Activated T-cell treated with anti-CD3 and anti-CD28 coated beads, Interleukin-2, amount 50 U/mL, for 1 hour (primary cell): Measurements from ENCODE around the gene ELF2.
"Not testable (repeated sequence)": the region's sequence is repeated elsewhere in the genome, so short reads cannot be mapped to it uniquely, and the experiment has no call there.

Experiments used
- DNase-seq: peaks from one replicate; pipeline ENCODE4 v3.0.0-alpha.2; 2020

ELF2 gene

DNA sequence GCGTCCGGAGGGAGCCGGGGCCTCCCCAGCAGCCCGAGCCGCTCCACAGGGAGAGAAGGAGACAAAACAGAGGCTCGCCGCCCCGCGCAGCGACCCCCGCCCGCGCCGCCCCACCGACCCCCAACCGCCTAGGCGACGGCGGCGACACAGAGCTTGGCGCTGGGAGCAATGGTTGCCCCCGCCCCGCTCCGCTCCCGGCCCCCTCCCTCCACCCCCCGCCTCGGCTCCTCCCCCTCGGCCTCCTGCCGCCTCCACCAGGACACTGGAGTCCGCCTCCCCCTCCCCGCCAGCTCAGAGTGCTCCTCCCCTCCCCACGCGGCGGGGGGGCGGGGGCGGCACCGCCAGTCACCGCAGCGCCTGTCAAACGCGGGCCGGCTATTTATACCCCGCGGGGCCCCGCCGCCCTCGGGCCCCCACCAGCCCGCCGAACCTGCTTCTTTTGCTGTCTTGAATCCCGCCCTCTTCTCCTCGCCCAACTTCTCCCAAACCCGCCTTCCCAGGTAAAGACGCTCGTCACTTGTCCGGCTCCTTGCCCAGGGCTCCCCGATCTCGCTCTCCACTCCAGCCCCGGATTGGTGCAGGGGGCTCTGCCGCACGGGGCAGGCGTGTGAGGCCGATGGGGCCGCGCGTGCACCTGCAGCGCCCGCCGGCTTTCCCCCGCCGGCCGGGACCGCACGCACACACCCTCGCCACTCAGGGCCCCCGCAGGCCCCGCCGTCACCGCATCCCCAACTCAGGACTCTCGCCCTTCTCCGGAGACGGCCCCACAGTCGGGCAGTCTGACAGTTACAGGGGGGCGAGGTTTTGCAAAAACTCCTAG lies at the start of gene ELF2:
ELF2 (minus strand) TSS at position 170 of the 820 bp plus-strand sequence. CDS start 39,517 bp downstream, outside the sequence.
- peak; percentile 87 for DNase-seq

DNA sequence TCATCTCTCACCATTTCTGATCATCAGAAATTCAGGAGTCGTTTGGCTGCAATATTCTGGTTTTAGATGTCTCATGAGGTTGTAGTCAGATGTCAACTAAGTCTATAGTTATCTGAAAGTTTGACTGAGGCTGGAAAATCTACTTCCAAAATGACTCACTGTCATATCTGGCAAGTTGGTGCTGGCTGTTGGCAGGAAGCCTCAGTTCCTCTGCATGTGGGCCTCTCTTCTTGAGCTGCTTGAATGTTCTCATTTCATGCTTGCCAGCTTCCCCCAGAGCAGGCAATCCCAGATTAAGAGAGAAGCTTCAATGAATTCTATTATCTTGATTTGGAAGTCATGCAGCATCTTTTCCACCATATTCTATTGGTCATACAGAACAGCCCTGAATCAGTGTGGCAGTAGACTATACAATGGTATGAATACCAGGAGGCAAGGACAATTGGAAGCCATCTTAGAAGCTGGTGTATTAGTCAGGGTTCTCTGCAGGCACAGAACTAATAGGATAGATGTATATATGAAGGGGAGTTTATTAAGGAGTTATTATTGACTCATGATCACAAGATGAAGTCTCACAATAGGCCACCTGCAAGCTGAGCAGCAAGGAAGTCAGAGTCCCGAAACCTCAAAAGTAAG lies 46.8 kb upstream of the ELF2 start:
- DNase-seq: no peak

DNA sequence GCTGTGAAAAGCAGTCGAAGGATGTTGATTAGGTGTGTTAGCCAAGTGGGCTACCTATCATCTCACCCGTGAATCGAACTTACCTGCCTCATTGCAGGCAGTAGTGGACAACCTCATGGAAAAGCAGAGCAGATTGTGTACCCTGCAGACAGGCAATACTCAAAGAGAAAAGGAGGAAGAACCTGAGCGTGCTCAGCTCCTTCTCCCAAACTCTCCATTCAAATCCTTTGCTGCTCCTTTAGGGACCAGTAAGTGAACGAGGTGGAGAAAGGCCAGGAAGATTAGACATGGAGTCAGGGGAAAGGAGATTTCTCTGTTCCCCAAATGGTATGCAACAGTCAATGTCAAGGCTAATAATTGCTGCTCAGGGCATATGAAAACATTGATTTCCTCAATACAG lies 45.2 kb upstream of the ELF2 start:
- no peak for DNase-seq

DNA sequence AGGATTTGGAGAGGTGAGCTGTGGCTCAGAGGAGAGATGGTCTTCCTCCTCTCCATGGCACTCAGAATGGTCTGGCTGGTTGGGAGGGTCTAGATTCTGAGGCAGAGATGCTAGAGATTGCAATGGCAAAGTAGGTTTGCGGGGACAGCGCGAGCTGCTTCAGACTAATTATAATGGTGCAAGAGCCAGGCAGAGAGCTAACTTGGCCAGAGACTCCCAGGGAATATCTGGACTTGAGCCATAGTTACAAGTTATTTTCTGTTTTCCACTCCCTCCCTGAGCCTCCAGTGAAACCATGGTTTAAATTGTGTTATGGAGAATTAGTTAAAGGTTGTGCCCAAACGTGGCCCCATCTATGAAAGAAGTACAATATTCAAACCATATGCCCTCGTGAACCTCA lies 44.7 kb upstream of the ELF2 start:
- no peak for DNase-seq

DNA sequence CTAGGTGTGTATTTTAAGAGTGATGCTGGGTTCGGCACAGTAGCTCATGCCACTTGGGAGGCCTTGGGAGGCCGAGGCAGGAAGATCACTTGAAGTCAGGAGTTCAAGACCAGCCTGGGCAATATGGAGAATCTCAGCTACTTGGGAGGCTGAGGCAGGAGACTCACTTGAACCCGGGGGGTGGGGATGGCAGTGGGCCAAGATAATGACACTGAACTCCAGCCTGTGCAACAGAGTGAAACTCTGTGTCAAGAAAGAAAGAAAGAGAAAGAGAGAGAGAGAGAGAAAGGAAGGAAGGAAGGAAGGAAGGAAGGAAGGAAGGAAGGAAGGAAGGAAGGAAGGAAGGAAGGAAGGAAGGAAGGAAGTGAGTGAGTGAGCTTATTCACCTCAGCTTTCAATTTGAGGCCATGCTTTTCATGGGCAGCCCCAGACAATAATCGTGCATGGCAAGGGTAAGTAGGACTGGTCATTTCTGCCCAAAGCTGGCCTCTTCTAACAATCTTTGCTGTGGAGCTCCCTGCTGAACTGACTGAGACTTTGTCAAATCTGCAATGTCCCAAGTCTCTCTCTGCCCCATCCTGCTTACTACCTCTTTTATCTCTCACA lies 42.5 kb upstream of the ELF2 start:
- DNase-seq: no peak

DNA sequence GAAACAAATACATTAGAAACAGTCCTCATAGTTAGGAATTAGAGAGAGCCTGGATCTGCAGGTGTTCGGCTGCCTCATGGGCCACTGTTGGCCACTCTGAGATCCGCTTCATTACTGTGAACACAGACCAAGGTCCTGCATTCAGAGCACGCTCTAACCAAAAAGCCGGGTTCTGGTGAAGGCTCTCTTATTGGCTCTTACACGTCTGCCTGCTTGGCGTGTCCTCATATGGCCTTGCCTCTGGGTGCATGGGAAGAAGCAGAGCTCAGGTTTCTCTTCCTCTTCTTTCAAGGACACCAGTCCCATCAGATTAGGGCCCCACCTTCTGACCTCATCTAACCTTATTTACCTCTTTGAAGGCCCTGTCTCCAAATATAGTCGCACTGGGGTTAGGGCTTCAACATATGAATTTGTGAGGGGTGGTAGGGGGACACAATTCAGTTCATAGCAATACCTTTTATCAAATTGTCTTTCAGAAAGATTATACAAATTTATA lies 37.1 kb upstream of the ELF2 start:
- DNase-seq: no peak

DNA sequence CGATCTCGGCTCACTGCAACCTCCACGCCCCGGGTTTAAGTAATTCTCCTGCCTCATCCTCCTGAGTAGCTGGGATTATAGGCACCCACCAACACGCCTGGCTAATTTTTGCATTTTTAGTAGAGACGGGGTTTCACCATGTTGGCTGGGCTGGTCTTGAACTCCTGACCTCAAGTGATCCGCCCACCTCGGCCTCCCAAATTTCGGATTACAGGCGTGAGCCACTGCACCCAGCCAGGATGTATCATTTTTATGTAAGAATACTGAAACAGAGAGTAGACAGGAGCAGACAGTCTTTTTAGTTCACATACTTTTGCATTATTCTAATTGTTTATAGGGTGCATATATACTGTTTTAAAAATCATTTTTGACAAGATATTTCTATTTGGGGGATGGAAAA lies 36.6 kb upstream of the ELF2 start:
- not testable (repeated sequence) for DNase-seq

DNA sequence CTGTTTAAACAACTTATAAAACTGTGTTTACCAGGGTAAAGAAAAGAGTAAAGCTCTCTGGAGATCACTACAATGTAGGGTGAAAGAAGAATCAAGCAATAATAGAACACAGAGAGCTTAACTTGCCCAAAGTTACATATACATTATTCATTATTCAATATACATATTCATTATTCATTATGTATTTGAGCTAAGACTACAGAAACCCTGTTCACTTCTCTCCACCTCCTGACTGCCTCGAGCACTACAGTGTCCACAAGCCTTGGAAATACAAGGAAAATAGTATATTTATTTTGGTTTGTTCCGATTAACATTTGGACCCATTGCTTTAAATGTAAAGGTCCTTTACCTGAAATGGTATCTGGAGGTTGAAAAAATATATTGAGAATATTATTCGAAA lies 35.9 kb upstream of the ELF2 start:
- DNase-seq: no peak

DNA sequence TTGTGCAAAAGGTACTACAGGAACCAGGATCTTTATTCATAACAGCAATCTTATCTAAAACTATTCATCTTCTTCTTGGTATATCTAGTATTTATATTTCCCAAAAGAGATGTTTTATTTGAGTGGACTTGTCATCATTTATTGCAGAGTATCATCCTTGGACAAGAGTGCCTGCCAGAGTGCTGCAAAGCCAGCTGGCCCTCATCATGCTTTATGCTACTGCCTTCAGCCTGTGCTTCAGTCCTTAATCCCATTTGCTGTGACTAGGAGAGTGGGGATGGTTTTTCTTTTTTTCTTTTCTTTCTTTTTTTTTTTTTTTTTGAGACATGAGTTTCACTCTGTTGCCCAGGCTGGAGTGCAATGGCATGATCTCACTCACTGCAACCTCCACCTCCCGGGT lies 33.5 kb upstream of the ELF2 start:
- DNase-seq: no peak

DNA sequence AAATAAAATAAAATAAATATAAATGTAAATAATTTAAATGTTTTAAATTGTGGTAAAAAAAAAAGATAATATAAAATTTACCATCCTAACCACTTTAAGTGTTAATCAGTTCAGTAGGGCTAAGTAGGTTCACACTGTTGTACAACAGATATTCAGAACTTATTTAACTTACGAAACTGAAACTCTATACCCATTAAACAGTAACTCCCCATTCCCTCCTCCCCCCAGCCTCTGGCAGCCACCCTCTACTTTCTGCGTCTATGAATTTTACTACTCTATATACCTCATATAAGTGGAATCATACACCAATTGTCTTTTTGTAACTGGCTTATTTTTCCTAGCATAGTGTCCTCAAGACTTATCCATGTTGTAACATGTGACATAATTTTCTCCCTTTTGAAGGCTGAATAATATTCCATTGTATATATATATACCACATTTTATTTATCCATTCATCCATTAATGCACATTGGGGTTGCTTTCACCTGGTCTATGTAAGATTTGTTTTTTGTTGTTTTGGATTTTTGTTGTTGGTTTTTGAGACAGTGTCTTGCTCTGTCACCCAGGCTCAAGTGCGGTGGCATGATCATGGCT lies 32.5 kb upstream of the ELF2 start:
- DNase-seq: no peak

DNA sequence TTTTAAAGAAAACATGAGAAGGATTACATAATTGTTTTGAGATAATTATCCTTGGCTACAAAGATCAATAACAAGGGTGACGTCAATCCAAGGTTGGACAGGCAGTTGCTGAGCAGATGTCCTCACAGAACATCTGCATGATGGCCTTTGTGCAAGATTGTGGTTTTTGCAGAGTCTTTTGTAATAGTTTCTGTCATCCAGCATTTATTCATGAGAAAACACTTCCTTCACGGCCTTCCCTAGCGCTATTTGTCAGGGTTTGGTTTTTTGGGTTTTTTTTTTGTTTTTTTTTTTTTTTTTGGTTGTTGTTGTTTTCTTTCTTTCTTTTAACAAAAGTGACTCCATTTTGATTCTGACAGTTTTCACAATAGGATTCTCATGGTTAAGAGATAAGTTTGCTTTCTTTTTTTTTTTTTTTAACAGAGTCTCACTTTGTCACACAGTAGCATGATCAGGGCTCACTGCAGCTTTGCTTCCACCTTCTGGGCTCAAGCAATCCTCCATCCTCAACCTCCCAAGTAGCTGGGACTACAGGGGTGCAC lies 31.5 kb upstream of the ELF2 start:
- no peak for DNase-seq

DNA sequence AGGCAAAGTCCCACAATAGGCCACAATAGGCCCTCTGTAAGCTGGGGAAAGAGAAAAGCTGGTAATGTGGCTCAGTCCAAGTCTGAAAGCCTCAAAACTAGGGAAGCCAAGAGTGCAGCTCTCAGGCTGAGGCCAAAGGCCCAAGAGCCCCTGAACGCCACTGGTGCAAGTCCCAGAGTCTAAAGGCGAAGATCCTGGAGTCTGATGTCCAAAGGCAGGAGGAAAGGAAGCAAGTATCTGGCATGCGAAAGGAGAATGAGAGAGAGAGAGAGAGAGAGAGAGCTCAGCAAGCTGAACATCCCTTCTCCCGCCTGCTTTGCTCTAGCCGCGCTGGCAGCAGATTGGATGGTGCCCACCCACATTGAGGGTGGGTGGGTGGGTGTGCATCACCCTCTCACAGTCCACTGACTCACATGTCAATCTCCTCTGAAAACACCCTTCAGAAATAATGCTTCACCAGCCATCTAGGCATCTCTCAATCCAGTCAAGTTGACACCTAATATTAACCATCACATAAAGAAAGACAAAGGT lies 30.9 kb upstream of the ELF2 start:
- no peak for DNase-seq

DNA sequence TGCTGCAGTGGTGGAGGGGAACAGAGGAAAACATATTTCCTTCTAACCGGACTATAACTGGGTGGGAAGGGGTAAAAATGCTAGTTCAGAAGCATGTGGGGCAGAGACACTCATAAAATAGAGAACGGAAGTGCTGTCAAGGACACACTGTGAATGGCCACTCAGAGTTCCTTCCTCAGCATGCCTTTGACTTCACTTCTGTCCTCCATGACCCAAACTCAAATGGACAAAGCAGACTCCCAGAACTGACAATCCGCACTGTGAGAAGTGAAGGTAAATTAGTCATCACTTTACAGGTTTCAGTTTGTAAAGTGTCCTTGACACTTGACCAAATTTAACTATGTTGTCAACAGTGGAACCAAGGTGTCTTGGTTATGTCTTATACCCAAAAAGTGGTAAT lies 30.2 kb upstream of the ELF2 start:
- DNase-seq: no peak

DNA sequence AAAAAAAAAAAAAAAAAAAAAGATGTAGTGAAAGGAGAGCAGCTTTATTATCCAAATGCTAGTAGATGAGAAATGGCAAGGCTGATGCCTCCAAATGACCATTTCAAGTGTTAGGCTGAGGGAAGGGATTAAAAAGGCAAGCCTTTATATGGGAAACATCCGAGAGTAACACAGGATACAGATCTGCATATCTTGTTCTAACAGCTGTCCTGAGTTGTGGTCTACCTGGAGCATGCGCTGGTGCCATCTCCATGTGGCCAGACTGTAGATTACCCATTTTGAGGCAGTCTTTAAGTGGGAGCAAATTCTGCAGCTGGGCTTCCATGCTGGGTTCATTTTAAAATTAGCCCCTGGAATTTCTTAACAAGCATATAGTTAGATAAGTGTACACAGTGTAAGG lies 26.0 kb upstream of the ELF2 start:
- DNase-seq: no peak

DNA sequence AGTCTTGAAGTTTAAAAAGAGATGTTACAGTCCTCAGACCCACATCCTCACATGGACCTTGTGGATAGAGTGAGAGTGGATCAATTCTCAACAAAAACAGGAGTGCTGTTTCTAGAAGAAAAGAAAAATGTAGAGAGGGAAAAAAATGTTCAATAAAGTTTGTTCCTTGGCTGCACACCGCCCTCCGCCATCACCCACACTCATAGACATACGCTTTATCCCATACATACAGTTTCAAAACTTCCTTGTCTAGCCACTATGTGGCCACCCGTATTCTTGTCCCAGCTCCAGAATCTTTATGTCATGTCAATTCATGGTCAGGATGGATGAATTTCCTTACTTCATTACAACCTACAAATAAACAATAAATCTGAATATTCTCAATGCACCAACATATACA lies 23.5 kb upstream of the ELF2 start:
- DNase-seq: no peak

DNA sequence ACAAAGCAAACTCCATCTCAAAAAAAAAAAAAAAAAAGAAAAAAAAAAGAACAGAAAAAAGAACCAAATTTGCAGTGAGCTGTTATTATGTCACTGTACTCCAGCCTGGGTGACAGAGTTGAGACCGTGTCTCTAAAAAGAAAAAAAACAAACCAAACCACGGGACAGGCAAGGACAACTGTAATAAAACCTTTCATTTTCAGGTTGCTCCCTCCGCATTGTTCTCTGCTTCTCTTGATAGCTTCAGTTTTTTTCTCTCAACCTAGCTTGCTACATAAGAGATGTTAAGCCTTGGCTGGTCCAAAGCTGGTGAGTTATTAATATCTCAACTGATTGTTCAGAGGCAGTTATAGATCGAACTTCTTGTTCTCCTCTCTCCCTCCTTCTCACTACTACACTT lies 23.1 kb upstream of the ELF2 start:
- no peak for DNase-seq

DNA sequence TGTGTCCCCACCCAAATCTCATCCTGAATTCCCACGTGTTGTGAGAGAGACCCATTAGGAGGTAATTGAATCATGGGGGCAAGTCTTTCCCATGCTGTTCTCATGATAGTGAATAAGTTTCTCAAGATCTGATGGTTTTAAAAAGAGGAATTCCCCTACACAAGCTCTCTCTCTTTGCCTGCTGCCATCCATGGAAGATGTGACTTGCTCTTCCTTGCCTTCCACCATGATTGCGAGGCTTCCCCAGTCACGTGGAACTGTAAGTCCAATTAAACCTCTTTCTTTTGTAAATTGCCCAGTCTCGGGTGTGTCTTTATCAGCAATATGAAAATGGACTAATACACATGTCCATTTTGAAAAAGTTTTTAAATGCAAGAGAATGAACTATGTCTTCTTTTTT lies 20.2 kb upstream of the ELF2 start:
- not testable (repeated sequence) for DNase-seq

DNA sequence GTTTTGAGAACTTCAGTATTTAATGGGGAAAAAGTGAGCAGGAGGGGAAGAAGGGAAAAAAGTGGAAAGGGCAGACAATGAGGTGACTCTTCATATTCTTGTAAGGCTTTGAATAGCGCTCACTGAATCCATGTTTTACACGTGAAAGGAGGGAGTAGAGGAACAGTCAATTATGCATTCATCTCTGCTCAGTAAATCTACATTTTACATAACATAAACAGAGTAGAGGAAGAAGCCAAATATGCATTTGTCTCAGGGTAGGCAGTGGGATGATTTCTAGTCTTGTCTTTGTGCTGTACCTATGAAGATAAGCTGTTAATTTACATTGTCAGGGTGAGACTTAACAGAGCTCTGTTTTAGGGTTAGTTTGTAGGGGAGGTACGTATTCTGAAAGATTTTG lies 19.4 kb upstream of the ELF2 start:
- no peak for DNase-seq

DNA sequence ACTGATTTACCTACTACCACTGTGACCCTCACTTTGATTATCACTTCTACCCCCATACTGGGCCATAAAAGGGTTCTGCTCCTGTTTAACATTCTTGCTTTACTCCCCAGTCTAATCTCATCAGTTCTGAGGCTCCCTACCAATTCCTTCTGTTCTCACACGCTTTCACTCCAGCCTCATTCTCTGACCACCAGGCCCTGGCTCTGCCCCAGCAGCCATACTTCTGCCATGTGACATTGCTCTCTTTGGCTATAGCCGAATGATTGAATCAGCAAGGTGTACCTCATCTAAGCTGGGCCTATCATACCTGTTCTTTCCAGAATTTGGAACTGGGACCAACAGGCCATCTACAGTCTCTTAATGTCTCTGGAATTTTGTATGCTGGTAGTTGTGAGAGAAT lies 14.4 kb upstream of the ELF2 start:
- no peak for DNase-seq

DNA sequence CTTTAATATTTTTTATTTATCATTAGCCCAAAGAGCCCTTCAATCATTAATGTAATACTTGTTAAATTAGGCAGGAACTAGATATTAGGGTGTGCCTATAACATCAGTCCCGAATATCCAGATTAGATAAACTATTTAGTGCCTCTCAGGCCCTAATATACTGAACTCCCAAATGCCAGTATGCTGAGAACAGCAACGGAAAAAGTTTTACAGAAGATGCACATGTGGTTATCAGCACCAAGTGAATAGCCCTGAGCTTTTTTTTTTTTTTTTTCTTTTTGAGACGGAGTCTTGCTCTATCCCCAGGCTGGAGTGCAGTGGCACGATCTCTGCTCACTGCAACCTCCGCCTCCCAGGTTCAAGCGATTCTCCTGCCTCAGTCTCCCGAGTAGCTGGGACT lies 13.0 kb upstream of the ELF2 start:
- DNase-seq: no peak

DNA sequence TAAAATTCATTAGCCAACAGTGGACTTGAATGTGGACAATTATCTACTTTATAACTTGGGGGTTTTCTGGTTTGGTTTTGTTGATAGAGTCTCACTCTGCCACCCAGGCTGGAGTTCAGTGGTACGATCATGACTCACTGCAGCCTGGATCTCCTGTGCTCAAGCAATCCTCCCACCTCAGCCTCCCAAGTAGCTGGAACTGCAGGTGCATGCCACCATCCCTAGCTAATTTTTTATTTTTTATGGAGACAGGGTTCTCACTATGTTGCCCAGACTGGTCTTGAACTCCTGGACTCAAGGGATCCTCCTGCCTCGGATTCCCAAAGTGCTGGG lies 12.4 kb upstream of the ELF2 start:
- DNase-seq: no peak

DNA sequence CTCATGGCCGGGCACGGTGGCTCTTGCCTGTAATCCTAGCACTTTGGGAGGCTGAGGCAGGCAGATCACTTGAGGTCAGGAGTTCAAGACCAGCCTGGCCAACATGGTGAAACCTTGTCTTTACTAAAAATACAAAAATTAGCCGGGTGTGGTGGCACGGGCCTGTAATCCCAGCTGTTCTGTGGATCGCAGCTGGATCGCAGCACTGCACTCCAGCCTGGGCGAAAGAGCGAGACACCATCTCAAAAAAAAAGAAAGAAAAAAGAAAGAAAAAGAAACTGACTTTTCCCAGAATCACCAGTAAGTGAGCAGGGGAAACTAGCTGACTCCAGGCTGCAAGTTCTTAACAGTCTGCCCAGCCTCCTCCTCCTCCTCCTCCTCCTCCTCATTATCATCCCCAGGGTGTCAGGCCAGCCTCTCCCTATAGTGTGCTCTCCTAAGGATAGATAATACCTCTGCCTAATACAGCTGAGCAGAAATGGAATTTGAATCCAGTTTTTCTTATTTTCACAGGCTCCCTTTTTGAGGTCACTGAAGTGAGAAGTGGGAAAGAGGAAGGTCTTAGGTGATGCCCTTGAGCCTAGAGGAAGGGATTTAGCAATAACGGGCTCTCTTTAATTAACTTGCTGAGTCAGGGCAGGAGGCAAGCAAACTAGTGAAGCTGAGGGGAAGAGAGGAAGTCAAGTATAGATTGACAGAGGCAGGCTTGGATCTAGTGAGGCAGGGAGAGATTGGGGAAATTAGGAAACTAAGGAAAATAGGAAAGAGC lies 11.8 kb upstream of the ELF2 start:
- DNase-seq: no peak

DNA sequence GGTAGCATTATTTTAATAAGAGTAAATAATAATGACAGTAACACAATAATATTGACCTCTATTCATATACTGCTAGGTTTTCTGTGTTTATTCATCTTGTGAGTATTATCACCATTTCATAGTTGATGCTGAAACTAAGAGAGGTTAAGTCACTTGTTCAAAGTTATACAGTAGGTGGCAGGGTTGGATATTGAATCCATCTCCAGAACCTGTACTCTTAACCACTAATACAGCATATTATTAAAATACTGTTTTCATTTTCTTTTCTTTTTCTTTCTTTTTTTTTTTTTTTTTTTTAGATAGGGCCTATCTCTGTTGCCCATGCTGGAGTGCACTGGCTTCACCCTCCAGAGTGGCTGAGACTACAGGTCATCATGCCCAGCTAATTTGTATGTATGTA lies 7.1 kb upstream of the ELF2 start:
- no peak for DNase-seq
